ENCODE measurements around the gene RAB40C. TPM values are rescaled to one million over a fixed set of nuclear protein-coding genes. Genes with fewer than 3 reads are reported as not detected.

RAB40C gene
- total and polyA plus RNA-seq, 2 experiments from 2014 or later, result 30.2 to 32.7 TPM

GRCh38 chr16:633336-634050 lies 43.6 kb downstream of the RAB40C start:
- Histone ChIP-seq H2AFZ (no peak overlapping the region), H3K27ac (no peak overlapping the region), H3K9me2 (replicated peaks; ENCODE audit: insufficient read depth) (no peaks in the 10 kb centered on the region), H3K4me2 (no peak overlapping the region), H4K20me1 (ENCODE audit: insufficient read depth, poor library complexity, severe bottlenecking) (no peaks in the 10 kb centered on the region), H3K36me3 (replicated peaks; ENCODE audit: insufficient read depth, low read depth) (no peaks in the 10 kb centered on the region), H3K27me3 (no peaks in the 10 kb centered on the region), H3K79me2 (peaks cover 12% of the 10 kb centered on the region), H3K9me3 (ENCODE audit: low read depth) (no peaks in the 10 kb centered on the region), H3K4me3 (no peak overlapping the region), H3K4me1 (ENCODE audit: insufficient read depth) (peaks cover 32% of the 10 kb centered on the region)
- TF ChIP-seq CTCF (IDR thresholded peaks at IDR 0.05; ENCODE audit: poor library complexity) (no peak), EZH2phosphoT487 (IDR thresholded peaks at IDR 0.05; ENCODE audit: low read depth, severe bottlenecking, unreplicated experiment) (no peak), EZH2 (IDR thresholded peaks at IDR 0.05; ENCODE audit: borderline replicate concordance) (no peak)
- DNase-seq (ENCODE audit: low spot score), result no peak
- WGBS (ENCODE audit: low lambda C conversion rate, missing lambda C conversion rate), result 98% methylated on average over 55 of the region's 74 CpGs

GRCh38 chr16:634051-634670 lies 44.3 kb downstream of the RAB40C start:
- no peak overlapping the region for H3K27ac ChIP-seq
- H3K79me2 ChIP-seq, result peaks cover 12% of the 10 kb centered on the region
- H3K4me2 ChIP-seq, result no peak overlapping the region
- no peaks in the 10 kb centered on the region for H3K36me3 ChIP-seq (replicated peaks; ENCODE audit: insufficient read depth, low read depth)
- no peaks in the 10 kb centered on the region for H3K27me3 ChIP-seq
- no peak overlapping the region for H2AFZ ChIP-seq
- no peaks in the 10 kb centered on the region for H3K9me3 ChIP-seq (ENCODE audit: low read depth)
- peaks cover 32% of the 10 kb centered on the region for H3K4me1 ChIP-seq (ENCODE audit: insufficient read depth)
- TF ChIP-seq EZH2phosphoT487 (IDR thresholded peaks at IDR 0.05; ENCODE audit: low read depth, severe bottlenecking, unreplicated experiment) (no peak), EZH2 (IDR thresholded peaks at IDR 0.05; ENCODE audit: borderline replicate concordance) (no peak), CTCF (IDR thresholded peaks at IDR 0.05; ENCODE audit: poor library complexity) (no peak)
- no peak overlapping the region for H3K4me3 ChIP-seq
- 92% methylated on average over 22 of the region's 22 CpGs for WGBS (ENCODE audit: low lambda C conversion rate, missing lambda C conversion rate)
- H3K9me2 ChIP-seq (replicated peaks; ENCODE audit: insufficient read depth), result no peaks in the 10 kb centered on the region
- DNase-seq (ENCODE audit: low spot score), result no peak
- H4K20me1 ChIP-seq (ENCODE audit: insufficient read depth, poor library complexity, severe bottlenecking), result no peaks in the 10 kb centered on the region

- Histone ChIP-seq H3K4me1 (ENCODE audit: insufficient read depth) (peaks cover 31% of the 10 kb centered on the region), H3K36me3 (replicated peaks; ENCODE audit: insufficient read depth, low read depth) (no peaks in the 10 kb centered on the region), H3K9me3 (ENCODE audit: low read depth) (no peaks in the 10 kb centered on the region), H3K4me3 (no peak overlapping the region), H3K4me2 (peak overlapping the region; percentile 98), H3K9me2 (replicated peaks; ENCODE audit: insufficient read depth) (no peaks in the 10 kb centered on the region), H3K27ac (no peak overlapping the region), H2AFZ (no peak overlapping the region), H3K79me2 (peaks cover 12% of the 10 kb centered on the region), H4K20me1 (ENCODE audit: insufficient read depth, poor library complexity, severe bottlenecking) (no peaks in the 10 kb centered on the region), H3K27me3 (no peaks in the 10 kb centered on the region)
- no peak for DNase-seq (ENCODE audit: low spot score)
- WGBS (ENCODE audit: low lambda C conversion rate, missing lambda C conversion rate), result 89% methylated on average over 7 of the region's 7 CpGs
- TF ChIP-seq CTCF (IDR thresholded peaks at IDR 0.05; ENCODE audit: poor library complexity) (no peak), EZH2phosphoT487 (IDR thresholded peaks at IDR 0.05; ENCODE audit: low read depth, severe bottlenecking, unreplicated experiment) (no peak), EZH2 (IDR thresholded peaks at IDR 0.05; ENCODE audit: borderline replicate concordance) (no peak)
Observed at GRCh38 chr16:634996-635395, 45.1 kb downstream of the RAB40C start.

Measured in hepatocyte (in vitro differentiated cells).